ENCODE measurements around the gene TRIM66.

GRCh38 chr11:8665222-8665621, 17.2 kb downstream of the TRIM66 start:
- TF ChIP-seq EZH2 (IDR thresholded peaks at IDR 0.05; ENCODE audit: insufficient read depth, poor library complexity, severe bottlenecking) (no peak), EZH2phosphoT487 (IDR thresholded peaks at IDR 0.05; ENCODE audit: insufficient read depth, low read depth) (no peak)
